ENCODE results near the gene DIRAS1.

DIRAS1 gene

DNA sequence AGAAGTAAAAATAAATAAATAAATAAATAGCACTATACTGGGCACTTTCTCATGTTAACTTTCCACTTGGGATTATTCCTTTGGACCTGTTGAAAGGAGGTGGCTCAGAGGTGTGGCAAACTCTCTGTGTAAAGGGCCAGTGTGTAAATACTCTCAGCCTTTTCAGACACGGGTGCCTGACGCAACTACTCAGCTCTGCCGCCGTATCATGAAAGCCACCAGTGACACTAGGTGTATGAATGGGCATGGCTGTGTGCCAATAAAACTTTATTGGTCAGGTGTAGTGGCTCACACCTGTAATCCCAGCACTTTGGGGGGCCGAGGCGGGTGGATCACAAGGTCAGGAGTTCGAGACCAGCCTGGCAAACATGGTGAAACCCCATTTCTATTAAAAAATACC lies 38.8 kb upstream of the DIRAS1 start:
- TF ChIP-seq TEAD4 (IDR thresholded peaks at IDR 0.05) (no peak), YY1 (IDR thresholded peaks at IDR 0.05; ENCODE audit: low read depth) (no peak), FOXM1 (IDR thresholded peaks at IDR 0.05; ENCODE audit: borderline replicate concordance, low read depth) (no peak), CEBPB (IDR thresholded peaks at IDR 0.05) (no peak)

DNA sequence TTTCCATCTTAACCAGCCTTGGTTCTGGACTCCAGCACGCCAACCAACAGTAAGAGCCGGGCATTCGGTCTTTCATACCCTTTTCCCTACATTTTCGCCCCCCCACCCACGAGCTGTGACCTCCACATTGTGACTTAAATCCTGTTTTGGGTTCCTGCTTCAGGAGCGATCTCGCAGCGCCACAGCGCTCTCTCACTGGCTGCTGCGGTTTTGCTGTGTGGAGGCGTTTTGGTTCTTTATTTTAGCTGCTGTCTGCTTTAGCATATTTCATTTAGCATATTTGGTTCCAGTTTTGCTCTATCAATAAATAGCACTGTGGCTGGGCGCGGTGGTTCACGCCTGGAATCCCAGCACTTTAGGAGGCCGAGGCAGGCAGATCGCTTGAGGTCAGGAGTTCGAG lies 38.2 kb upstream of the DIRAS1 start:
- TF ChIP-seq CEBPB (IDR thresholded peaks at IDR 0.05) (no peak), TCF12 (IDR thresholded peaks at IDR 0.05; ENCODE audit: low read depth) (no peak), EP300 (IDR thresholded peaks at IDR 0.05; ENCODE audit: borderline replicate concordance) (no peak)

DNA sequence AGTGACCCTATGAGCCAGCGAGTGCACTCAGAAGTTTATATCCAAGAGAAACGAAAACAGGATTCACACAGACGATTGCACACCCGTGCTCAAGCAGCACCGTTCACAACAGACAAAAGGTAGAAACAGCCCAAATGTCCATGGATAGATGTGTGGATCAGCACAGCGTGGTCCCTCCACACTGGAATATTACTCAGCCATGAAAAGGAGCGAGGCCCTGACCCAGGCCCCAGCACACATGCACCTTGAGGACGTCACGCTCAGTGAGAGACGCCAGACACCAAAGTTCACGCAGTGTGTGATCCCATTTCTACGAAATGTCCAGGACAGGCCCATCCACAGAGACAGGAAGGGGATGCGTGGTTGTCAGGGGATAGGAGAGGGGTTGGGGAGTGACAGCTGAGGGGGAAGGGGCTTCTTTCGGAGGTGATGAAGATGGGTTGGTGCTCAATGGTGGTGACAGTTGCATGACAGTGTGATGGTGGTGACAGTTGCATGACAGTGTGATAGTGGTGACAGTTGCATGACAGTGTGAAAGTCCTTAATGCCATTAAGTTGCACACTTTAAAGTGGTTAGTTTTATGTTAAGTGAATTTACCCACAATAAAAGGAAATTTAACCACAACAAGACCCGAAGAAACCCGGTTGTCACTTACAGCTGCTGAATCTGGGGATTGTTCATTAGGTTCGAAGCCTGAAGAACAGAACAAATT lies 37.6 kb upstream of the DIRAS1 start:
- no peak for TF ChIP-seq RAD21 (IDR thresholded peaks at IDR 0.05; ENCODE audit: low read depth)
- TF ChIP-seq EP300 (IDR thresholded peaks at IDR 0.05; ENCODE audit: borderline replicate concordance): no peak
- TF ChIP-seq CEBPB (IDR thresholded peaks at IDR 0.05): no peak
- TF ChIP-seq YY1 (IDR thresholded peaks at IDR 0.05; ENCODE audit: low read depth): no peak
- TF ChIP-seq NFIC (IDR thresholded peaks at IDR 0.05): no peak
- TF ChIP-seq, protein P1, sequence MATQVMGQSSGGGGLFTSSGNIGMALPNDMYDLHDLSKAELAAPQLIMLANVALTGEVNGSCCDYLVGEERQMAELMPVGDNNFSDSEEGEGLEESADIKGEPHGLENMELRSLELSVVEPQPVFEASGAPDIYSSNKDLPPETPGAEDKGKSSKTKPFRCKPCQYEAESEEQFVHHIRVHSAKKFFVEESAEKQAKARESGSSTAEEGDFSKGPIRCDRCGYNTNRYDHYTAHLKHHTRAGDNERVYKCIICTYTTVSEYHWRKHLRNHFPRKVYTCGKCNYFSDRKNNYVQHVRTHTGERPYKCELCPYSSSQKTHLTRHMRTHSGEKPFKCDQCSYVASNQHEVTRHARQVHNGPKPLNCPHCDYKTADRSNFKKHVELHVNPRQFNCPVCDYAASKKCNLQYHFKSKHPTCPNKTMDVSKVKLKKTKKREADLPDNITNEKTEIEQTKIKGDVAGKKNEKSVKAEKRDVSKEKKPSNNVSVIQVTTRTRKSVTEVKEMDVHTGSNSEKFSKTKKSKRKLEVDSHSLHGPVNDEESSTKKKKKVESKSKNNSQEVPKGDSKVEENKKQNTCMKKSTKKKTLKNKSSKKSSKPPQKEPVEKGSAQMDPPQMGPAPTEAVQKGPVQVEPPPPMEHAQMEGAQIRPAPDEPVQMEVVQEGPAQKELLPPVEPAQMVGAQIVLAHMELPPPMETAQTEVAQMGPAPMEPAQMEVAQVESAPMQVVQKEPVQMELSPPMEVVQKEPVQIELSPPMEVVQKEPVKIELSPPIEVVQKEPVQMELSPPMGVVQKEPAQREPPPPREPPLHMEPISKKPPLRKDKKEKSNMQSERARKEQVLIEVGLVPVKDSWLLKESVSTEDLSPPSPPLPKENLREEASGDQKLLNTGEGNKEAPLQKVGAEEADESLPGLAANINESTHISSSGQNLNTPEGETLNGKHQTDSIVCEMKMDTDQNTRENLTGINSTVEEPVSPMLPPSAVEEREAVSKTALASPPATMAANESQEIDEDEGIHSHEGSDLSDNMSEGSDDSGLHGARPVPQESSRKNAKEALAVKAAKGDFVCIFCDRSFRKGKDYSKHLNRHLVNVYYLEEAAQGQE (IDR thresholded peaks at IDR 0.05; ENCODE audit: low read depth): no peak
- no peak for TF ChIP-seq CREB1 (IDR thresholded peaks at IDR 0.05; ENCODE audit: low read depth)

DNA sequence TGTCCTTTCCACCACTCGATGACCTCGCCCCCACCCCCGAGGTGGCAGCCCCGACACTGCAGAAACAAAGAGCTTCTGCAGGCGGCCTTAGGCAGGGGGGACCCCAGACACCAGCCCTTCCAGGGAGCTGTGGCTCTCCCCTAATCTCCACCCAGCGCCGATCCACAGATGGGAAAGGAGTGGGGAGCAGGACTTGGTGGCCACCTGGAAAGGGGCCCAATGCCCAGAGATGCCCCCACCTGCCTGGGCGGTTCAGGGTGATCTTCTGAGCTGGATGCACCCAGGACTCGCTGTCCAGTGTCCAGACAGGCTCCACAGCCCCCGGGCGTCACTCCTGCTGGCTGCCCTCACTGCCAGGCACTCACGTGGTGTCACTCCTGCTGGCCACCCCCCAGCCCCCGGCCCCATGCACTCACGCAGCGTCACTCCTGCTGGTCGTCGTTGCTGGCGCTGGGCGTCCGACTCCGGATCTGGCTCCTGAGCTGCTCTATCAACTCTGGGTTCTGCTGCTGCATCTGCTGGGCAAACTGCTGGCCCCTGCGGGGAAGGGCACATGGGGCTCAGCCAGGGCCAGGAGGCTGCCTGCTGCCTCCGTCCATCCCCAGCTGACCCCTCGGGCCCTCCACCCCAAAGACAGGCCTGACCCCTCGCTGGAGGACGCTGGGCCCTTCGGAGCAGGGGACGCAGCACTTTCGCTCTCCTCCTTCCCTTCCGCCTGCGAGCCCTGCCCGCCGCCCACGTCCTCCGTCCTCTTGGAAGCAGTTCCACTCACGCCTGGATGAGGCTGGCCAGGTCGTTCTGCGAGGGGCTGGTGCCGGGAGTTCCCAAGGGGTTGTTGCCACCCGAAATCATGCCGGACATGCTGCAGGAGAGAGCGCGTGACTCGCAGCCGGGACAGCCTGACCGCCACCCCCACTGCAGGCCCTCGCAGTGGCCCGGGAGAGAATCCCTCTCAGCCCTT lies 36.0 kb upstream of the DIRAS1 start:
- no peak for TF ChIP-seq EGR1 (IDR thresholded peaks at IDR 0.05)

DNA sequence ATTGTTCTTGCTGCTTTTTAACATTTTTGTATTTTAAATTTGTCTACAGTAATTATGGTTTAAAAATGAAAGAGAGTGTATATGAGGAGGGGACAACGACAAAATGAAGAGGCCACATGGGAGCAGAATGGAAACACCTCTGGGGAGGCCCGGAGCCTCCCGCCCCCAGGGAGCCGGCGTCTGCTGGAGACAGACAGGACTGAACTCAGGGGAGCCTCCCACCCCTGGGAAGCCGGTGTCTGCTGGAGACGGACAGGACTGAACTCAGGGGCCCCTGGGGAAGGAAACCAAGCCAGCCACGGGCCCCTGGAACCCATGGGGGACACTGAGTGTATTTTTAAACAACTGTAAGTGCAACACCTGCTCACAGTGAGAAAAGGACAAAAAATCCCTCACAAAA lies 35.3 kb upstream of the DIRAS1 start:
- TF ChIP-seq, protein P2, sequence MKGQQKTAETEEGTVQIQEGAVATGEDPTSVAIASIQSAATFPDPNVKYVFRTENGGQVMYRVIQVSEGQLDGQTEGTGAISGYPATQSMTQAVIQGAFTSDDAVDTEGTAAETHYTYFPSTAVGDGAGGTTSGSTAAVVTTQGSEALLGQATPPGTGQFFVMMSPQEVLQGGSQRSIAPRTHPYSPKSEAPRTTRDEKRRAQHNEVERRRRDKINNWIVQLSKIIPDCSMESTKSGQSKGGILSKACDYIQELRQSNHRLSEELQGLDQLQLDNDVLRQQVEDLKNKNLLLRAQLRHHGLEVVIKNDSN (IDR thresholded peaks at IDR 0.05): no peak
- TF ChIP-seq RAD21 (IDR thresholded peaks at IDR 0.05; ENCODE audit: low read depth) (no peak), EGR1 (IDR thresholded peaks at IDR 0.05) (no peak), TEAD4 (IDR thresholded peaks at IDR 0.05) (no peak), TAF1 (IDR thresholded peaks at IDR 0.05; ENCODE audit: low read depth) (no peak)
- TF ChIP-seq, protein P3, sequence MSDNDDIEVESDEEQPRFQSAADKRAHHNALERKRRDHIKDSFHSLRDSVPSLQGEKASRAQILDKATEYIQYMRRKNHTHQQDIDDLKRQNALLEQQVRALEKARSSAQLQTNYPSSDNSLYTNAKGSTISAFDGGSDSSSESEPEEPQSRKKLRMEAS (IDR thresholded peaks at IDR 0.05): no peak

DNA sequence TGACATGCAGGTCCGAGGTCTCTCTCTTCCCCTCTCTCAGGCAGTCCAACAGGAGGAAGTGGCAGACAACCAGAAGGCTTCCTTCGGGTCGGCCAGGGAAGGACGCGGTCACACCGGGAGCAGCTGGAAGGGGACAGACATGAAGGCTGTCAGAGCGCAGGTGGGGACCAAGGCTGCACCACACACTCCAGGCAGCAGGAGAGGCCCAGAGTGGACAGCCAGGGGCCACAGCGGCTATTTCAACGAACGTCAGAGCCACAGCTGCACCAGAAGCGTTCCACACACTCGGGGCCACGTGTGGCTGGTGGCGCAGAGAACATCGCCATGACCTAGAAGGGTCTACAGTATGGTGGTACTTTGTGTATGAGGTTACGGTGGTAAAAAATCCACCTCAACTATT lies 34.6 kb upstream of the DIRAS1 start:
- no peak for TF ChIP-seq ZBTB7A (IDR thresholded peaks at IDR 0.05; ENCODE audit: low read depth)
- no peak for TF ChIP-seq NFIC (IDR thresholded peaks at IDR 0.05)
- no peak for TF ChIP-seq CREB1 (IDR thresholded peaks at IDR 0.05; ENCODE audit: low read depth)
- TF ChIP-seq, protein P1 (IDR thresholded peaks at IDR 0.05; ENCODE audit: low read depth): no peak
- TF ChIP-seq, protein P3 (IDR thresholded peaks at IDR 0.05): no peak
- TF ChIP-seq FOXM1 (IDR thresholded peaks at IDR 0.05; ENCODE audit: borderline replicate concordance, low read depth): no peak
- TF ChIP-seq TAF1 (IDR thresholded peaks at IDR 0.05; ENCODE audit: low read depth): no peak
- no peak for TF ChIP-seq EP300 (IDR thresholded peaks at IDR 0.05; ENCODE audit: borderline replicate concordance)
- TF ChIP-seq RAD21 (IDR thresholded peaks at IDR 0.05; ENCODE audit: low read depth): no peak

DNA sequence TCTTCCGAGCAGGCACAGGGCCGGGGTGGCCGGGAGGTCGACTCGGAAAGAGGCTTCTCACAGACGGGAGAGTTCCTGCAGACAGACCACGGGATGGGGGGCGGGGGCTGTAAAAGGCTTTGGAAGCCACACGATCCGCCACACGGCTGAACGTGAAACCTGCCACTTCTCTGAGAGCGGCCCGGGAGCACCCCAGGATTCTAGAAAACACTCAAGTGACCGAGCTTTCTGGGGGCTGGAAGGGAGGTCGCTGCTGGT lies 34.2 kb upstream of the DIRAS1 start:
- TF ChIP-seq EP300 (IDR thresholded peaks at IDR 0.05; ENCODE audit: borderline replicate concordance) (no peak), TAF1 (IDR thresholded peaks at IDR 0.05; ENCODE audit: low read depth) (no peak), EGR1 (IDR thresholded peaks at IDR 0.05) (no peak), TCF12 (IDR thresholded peaks at IDR 0.05; ENCODE audit: low read depth) (no peak), CEBPB (IDR thresholded peaks at IDR 0.05) (no peak), RAD21 (IDR thresholded peaks at IDR 0.05; ENCODE audit: low read depth) (no peak), ZBTB7A (IDR thresholded peaks at IDR 0.05; ENCODE audit: low read depth) (no peak), YY1 (IDR thresholded peaks at IDR 0.05; ENCODE audit: low read depth) (no peak), FOXM1 (IDR thresholded peaks at IDR 0.05; ENCODE audit: borderline replicate concordance, low read depth) (no peak), TEAD4 (IDR thresholded peaks at IDR 0.05) (no peak), NFIC (IDR thresholded peaks at IDR 0.05) (no peak)
- TF ChIP-seq, protein P2 (IDR thresholded peaks at IDR 0.05): no peak
- TF ChIP-seq, protein P1 (IDR thresholded peaks at IDR 0.05; ENCODE audit: low read depth): no peak
- TF ChIP-seq, protein P3 (IDR thresholded peaks at IDR 0.05): no peak
